HG03442 (cell line): ENCODE data around the gene RNF208.

Experiments used
- ATAC-seq: cut with Tn5 transposase; IDR thresholded peaks from one replicate; pipeline ENCODE4 v1.9.1; 2021; ENCODE audit warnings: mild to moderate bottlenecking, moderate library complexity; ENCODE audit not compliant: unreplicated experiment

RNF208 gene

DNA sequence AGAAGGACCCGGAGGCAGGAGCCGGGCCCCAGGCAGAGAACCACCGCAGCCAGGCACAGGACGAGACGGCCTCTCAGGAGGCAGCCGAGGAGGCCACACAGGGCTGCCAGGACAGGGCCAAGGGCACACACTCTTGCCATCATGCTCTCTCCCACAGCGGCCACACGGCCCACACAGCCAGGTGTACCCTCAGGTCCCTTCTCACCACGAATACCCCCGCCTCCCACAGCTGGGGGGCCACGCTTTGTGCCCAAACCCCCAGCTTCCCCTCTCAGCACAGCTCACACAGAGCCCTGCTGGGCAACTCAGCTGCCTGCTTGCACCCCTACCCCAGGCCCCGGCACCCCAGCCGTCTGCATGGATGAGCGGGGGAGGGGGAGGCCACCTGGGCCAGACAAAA is 28.3 kb downstream of the RNF208 start:
- no peak for ATAC-seq

DNA sequence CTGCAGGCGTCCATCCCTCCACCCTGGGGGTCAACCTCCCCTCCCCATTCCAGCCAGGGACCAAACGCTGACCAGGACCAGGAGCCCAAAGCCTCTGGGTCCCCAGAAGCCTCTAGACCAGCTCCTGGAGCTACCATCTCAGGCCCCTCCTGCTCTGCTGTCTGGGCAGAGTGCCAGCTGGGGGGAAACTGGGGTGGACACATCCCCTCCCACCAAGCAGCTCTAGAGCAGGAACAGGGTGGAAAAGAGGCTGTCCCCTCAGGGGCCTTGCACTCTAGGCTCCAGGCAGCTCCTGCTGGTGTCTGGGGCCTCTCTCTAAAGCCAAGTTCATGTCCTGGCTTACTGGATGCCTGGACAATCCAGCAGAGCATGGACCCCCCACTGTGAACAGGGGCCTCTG is 29.2 kb downstream of the RNF208 start:
- ATAC-seq, result no peak

DNA sequence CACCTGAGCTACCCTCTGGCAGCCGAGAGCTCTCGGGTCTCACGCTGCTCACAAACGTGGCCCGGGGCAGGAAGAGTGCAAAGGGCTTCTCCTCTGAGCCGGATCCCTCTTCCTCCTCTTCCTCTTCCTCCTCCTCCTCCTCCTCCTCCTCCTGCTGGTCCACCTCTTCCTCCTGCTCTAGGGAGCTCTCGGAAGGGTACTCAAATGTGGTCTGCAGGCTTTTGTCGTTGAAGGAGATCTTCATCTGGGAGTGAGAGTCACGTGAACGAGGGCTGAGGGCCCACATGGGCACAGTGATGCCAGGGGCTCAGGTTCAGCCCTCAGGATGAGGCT is 29.6 kb downstream of the RNF208 start:
- no peak for ATAC-seq

DNA sequence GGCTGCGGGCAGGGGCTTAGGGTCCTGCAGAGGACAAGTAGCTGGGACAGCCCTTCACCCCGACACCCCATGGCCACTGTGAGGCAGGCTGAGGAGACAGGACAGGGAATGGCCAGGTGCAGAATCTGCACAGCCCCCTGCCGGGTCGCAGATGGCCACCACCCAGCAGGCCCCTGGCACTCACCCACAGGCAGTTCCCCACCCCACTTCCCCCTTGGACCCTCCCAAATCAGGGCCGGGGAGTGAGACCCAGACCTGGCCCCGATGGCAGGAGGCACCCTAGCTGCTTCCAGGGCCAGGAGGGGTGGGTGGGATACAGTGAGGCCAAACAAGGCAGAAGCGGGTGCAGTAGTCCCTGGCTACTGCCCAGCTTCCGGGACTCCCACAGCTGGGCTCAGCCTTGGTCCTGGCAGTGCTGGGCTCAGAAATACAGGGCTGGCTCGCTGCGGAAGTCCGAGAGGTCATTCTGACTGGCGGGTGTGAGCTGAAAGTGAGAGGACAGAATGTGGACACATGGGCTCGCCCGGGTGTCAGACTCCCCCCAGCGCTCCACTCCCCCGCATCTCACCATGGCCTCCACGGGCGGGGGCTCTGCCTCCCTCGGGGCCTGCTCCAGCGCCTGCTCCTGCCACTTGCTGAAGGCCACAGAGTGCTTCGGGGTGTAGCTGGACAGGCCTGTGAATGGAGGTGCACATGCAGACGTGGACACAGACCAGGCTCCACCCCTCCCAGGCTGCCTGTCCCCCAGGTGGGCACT is 30.2 kb downstream of the RNF208 start:
- no peak for ATAC-seq

DNA sequence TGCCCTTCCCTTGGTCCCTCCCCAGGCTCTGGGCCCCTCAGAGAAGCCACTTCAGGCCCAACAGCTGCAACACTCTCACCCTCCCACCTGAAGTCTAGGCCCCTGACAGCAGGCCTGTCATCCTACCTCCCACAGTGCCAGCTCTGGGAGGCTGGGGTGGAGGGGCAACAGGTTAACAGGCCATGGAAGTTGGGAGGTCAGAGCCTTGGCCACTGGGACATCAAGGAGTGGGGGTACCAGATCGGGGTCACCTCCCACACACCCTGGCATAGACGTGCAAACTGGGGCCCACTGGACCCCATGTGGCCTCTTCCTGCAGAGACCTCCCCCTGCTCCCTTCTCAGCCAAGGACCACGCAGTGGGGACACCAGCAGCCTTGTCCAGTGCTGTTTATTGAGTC is 30.8 kb downstream of the RNF208 start:
- ATAC-seq, result no peak

DNA sequence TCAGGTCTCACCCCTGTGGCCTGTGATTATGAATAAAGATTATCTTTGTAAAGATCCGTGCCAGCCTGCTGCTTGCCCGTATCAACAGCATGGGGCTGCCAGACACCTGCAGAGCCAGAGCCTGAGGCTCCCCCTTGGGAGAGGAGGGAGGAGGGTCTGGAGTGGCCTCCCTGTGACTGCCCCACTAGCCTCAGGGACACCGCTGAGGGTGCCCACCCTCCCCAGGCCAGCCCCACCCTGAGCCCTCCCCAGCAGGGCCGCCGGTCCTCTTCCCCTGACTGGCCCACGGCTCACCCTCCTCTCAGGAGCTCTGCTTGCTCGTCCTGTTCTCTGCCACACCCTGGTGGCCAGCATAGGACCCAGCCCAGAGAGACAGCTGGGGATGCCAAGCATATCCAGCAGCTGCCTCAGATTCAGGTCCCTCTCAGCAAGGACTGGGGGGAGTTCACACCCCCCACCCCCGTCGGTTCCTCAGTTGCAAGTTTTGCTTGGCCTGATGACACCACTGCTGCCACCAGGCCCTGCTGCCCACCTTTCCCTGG is 31.7 kb downstream of the RNF208 start:
- ATAC-seq, result no peak

DNA sequence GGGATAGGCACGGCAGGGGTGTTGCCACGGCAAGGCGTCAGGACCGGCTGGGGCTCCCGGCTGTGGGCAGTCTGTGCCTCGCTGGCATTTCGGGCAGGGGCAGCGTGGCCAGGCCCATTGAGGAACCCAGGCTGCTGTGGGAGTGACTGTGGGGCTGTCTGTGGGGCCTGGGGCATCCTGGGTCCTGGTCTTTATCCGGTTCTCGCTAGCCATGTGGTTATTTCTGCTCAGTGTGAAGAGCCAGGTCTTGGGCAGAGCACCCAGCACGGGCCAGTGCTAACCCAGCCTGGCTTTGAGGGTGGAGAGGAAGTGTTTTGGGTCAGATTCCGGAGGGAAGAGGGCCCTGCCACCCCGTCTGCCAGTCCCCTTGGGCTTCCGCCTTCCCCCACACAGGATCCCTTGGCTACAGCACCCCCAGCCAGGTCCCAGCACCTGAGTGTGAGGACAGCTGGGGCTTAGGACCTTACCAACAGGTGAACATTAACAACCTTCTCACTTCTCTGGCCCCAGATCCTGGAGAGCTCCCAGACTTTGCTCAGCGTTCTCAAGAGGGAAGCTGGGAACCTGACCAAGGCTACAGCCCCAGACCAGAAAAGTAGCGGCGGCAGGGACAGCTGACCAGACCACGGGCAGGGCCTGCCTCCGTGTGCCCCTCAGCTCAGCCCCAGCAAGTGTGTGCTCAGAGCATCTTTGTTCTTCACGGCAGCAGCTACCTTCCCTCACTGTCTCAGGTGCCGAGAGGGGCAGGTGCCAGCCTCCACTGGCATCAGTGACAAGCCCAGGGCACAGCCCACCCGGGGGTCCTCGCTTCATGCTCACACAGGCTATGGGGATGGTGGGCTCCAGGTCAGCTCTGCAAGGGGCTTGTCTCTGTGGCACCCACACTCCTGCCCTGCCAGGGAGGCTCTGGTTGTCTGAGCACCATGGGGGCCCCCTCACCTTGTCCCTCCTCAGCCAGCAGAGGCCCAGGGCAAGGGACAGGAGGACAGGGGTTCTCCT is 32.4 kb downstream of the RNF208 start:
- ATAC-seq, result no peak

DNA sequence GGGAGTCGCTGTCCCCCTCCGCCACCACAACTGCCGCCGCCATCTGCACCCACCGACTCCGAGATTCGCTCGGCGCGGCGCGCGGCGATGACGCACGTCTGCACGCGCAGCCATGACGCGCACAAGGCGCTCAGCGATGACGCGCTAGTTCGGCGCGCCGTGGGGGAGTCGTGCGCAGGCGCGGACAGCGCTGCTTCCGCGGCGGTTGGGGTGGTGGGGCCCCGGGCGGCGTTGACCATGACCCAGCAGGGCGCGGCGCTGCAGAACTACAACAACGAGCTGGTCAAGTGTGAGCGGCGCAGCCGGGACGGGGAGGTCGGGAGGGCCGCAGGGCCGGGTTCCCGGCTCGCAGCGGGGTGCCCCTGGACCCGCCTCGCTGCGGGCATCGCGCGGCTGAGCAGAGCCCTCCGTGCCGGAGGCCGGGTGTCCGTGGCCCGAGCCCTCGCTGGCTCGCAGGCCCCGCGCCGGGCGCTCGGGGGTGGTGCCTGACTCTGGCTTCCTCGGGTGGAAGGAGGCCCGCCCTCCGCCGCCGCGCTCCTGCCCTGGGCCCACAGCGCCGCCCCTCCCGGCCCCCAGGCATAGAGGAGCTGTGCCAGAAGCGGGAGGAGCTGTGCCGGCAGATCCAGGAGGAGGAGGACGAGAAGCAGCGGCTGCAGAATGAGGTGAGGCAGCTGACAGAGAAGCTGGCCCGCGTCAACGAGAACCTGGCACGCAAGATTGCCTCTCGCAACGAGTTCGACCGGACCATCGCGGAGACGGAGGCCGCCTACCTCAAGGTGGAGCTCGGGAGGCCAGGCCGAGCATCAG is 33.3 kb downstream of the RNF208 start, which contains the start of the genes ANAPC2 and SSNA1:
Gene ANAPC2, minus strand, starts transcription at position 71 of the 807 bp plus-strand sequence. Its CDS starts 28 bp downstream, at position 43.
Gene SSNA1, plus strand, starts transcription at position 187 of the 807 bp plus-strand sequence. Its CDS starts 51 bp downstream, at position 238.
- peak; percentile 75 for ATAC-seq

DNA sequence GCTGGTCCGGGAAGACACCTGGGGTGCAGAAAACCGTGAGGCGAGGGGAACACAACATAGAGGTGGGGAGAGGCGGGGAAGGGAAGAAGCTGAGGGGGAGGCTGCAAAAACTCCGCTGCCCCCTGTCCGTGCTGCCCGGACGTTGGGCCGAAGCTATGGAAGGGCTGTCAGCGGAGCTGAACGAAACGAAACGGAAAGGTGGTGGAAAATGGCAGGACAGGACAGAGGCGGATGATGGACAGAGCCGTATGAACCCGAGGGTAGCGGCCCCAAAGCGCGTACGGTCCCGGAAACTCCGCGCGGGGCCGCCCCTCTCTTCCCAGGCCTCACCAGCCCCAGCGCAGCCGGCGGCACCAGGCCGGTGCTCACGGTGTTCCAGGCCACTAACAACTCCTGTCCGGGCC is 34.0 kb downstream of the RNF208 start:
- no peak for ATAC-seq

DNA sequence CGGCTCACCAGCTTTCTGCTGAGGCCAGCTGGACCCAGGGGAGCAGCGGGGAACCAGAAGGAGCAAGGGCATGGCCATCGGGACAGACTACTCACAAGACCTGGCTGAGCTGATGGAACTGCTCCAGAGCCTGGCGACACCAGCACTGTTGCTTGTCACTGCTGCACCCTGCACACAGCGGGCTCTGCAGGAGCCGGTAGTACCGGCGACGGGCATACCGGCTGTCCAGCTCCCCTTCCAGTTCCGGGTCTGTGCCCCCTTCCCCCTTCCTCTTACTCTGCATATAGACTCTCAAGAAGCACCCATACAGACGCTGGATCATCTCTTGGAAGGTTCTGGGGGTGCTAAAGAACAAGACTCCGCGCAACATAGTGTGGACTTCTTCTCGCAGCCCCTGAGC is 34.7 kb downstream of the RNF208 start:
- ATAC-seq, result no peak

DNA sequence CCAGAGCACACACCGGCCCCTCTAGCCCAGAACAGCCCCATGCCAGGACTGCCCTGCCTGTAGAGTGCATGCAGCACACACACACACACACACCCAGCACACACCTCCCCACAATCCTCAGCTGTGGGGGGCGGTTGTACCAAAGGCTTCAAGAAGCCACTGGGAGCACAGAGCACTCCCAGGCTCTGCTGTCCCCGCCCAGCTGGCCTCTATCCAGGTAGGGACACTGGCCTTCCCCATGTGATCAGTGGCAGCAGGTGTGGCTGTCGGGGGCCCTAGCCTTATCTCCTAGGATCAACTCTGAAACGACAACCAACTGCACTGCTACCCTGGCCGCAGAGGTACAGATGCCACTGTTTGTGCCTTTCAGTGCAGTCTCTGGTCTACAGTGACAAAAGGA is 35.7 kb downstream of the RNF208 start:
- ATAC-seq, result no peak

DNA sequence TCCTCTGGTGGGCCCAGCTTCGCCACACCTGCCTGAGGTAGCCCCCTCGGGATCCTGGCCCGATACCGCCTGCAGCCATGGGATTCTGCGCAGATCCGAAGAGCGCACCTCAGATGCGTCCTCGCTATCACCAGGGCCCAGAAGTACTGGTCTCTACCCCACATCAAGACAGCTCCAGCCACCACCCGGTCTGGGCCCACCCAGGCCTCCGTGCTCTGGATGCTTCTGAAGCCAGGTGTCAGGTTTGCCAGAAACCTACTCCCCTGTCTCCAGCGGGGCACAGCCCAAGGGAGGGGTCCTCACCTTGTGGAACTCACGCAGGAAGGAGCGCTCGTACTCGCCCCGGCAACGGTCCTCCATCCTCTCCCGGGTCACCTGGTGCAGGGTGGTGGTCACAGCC is 36.1 kb downstream of the RNF208 start:
- ATAC-seq, result no peak

DNA sequence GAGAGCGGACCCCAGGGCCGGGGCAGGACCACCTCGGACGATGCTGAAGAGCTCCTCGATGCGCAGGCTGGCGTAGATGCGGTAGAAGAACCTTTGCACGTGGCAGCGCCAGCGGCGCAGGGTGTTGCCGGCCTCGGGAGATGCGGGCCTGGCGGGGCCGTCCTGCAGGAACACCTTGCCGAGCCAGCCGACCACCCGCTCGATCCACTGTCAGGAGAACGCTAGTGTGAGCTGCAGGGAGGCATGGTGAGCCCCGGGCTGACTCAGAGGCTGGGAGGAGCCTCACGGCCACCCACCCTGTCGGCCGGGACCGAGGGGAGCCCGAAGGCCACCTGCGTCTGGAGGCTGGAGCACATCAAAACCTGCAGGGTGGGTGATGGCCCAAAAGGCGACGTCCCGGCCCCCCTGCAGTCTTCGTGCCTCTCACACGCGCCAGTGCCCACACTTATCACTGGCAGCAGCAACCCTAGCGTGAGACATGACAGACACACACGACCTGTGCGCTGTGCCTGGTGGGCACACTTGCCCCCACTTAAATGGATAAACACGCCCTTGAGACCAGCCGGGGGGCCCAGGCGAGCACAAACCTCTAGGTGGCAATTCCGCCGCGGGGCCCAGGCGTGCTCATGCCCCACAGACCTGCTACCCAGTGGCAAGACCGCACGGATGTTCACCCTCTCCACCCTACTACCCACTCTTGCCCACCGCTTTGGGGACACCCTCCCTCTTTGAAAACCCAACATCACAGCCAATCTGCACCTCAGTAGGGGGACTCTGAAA is 37.0 kb downstream of the RNF208 start:
- no peak for ATAC-seq

DNA sequence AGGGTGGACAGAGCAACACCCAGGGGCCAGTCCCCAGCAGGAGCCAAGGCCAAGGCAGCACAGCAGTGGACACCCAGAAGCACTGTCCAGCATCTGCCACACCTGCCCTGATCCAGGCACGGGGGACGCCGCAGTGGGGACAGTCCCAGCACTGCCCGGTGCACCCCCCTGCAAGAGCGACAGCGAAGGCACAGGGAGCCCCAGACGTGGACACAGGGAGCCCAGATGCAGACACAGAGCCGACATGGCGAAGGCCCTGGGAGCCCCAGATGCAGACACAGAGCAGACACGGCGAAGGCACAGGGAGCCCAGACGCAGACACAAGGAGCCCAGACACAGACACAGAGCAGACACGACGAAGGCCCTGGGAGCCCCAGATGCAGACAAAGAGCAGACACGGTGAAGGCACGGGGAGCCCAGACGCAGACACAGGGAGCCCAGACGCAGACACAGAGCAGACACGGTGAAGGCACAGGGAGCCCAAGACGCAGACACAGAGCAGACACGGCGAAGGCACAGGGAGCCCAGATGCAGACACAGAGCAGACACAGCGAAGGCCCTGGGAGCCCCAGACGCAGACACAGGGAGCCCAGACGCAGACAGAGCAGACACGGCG is 38.0 kb downstream of the RNF208 start:
- no peak for ATAC-seq

DNA sequence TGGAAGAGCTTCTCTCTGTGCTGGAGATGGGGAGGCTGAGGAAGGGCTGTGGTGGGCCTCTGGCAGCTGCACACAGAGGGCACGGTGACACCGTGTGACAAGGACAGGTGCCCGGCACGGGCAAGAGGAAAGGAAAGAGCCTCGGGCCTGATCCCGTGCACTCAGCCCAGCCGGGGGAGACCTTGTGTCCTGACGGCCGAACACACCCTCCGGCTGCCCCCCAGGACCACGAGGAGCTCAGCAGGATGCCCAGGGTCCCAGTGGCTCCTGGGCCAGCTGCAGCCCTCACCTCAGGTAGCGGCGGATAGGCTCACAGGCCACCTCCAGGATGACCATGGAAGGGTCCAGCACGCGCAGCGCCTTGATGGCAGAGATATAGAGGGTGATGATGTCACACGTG is 39.2 kb downstream of the RNF208 start:
- no peak for ATAC-seq

DNA sequence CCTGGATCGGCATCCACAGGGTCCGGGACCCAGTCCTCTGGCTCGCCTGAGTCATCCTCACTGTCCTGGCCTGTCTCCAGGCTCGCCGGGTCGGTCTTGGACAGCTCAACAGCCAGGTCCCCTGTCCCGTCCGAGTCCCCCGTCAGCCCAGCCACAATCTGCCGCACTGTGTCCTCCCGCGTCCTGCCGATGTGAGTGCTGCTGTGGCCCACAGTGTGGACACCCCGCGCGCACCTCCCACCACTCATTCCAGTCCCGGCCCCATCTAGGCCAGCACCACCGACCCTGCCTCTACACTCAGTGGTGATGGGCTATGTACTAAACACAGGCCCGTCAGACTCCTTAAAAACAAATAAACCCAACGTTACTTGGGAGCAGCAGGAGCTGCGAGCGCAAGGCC is 40.4 kb downstream of the RNF208 start:
- no peak for ATAC-seq

DNA sequence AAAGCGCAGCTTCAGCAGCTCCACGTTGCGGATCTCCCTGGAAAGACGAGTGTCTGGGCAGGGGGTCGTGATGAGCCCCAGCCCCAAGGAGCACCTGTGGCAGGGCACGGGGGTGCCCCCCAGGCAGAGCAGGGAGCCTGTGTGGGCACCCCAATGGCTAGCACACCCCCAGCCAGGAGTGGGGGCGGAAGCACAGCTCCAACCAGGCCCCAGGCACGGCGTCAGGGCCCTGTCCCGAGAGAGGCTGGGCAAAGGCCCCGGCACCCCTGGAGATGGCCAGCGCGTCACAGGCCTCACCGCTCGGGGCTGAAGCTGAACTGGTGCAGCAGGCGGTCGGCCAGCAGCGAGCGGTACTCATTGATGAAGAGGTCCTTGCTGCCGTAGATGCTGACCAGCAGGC is 41.5 kb downstream of the RNF208 start:
- no peak for ATAC-seq

DNA sequence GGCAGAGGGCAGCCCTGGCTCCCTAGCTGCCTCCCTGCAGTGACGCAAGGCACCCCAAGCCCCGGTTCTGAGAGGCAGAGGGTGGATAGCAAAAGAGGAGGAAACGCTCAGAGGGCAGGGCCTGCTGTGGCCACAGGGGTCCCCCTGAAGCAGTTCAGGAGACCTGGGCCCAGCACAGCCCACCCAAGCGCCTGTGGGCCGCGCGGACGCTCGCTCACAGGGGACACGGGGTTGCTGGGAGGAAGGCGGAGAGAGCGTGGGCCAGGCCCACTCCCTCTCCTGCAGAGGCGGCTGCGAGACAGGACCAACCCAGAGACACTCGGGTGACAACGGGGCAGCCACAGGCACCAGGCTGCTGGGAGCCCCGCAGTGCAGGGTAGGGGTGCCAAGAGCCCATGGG is 42.3 kb downstream of the RNF208 start:
- ATAC-seq, result no peak

DNA sequence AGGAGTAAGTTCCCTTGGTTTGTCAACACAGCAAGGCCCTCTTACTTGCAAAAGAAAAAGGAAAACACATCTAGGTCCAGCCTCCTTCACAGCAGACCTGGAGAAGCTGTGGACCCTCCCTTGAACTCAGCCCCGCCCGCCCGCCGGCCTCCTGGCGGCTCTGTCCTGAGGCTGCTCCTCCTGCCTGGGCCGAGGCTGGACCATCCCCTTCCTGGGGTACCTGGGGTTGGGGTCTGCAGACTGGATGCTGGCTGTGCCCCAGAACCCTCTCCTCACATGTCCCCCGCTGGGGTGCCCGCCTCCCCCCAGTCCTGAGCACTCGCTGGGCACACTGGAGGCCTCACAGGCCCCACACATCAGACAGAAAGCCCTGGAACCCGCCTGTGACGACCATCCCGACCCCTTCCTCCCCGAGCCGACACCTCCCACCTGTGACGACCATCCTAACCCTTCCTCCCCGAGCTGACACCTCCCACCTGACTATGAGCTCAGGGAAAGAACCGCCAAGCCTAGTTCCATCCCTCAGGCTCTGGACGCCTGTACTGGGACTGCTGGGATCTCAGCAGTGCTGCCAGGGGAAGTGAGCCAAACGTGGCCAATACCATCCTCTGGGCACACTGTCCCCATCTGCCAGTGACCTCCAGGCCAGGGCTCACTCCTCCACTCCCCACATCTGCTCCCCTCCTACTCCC is 43.0 kb downstream of the RNF208 start:
- ATAC-seq, result no peak
